SK-N-SH treated with all-trans-retinoic acid at 6 μM for 48 hours (cell line): ENCODE results near the gene CLEC17A.

ENCODE experiments used
- ARNTL ChIP-seq: fragments of 450-650 bp; formaldehyde crosslinking; IDR thresholded peaks from 2 replicates; pipeline ENCODE4 v1.5.0; 2020; ENCODE audit warnings: low read depth, mild to moderate bottlenecking, moderate library complexity, borderline replicate concordance
- BACH2 ChIP-seq: fragments of 250-450 bp; sonication (Bioruptor Pico); IDR thresholded peaks from 2 replicates; pipeline ENCODE4 v1.9.0; 2021; ENCODE audit warnings: mild to moderate bottlenecking, borderline replicate concordance
- CREB5 ChIP-seq: fragments of 250-450 bp; sonication (Bioruptor Pico); IDR thresholded peaks from 2 replicates; pipeline ENCODE4 v1.5.1; 2020; ENCODE audit warnings: low read depth, mild to moderate bottlenecking, moderate library complexity
- CSRNP3 ChIP-seq: fragments of 250-450 bp; sonication (Bioruptor Pico); IDR thresholded peaks from 2 replicates; pipeline ENCODE4 v1.5.1; 2021; ENCODE audit warnings: mild to moderate bottlenecking, moderate library complexity
- ISL1 ChIP-seq: fragments of 250-450 bp; sonication (Bioruptor Pico); IDR thresholded peaks from 2 replicates; pipeline ENCODE4 v2.1.2; 2022; ENCODE audit warnings: mild to moderate bottlenecking, moderate library complexity
- OSR1 ChIP-seq: fragments of 250-450 bp; sonication (Bioruptor Pico); IDR thresholded peaks from 2 replicates; pipeline ENCODE4 v1.8.0; 2022; ENCODE audit warnings: moderate library complexity, mild to moderate bottlenecking, inconsistent platforms
- PATZ1 ChIP-seq: fragments of 250-450 bp; sonication (Bioruptor Pico); IDR thresholded peaks from 2 replicates; pipeline ENCODE4 v1.8.0; 2020; ENCODE audit warnings: mild to moderate bottlenecking, moderate library complexity, borderline replicate concordance
- PPARA ChIP-seq: fragments of 250-450 bp; sonication (Bioruptor Pico); IDR thresholded peaks from 2 replicates; pipeline ENCODE4 v1.5.0; 2020; ENCODE audit warnings: mild to moderate bottlenecking, borderline replicate concordance
- RARB ChIP-seq: fragments of 250-450 bp; sonication (Bioruptor Pico); IDR thresholded peaks from 2 replicates; pipeline ENCODE4 v1.8.0; 2021; ENCODE audit warnings: mild to moderate bottlenecking, moderate library complexity
- SNAI2 ChIP-seq: fragments of 250-450 bp; sonication (Bioruptor Pico); IDR thresholded peaks from 2 replicates; pipeline ENCODE4 v1.5.0; 2020; ENCODE audit warnings: mild to moderate bottlenecking, moderate library complexity
- ZFP3 ChIP-seq: fragments of 250-450 bp; sonication (Bioruptor Pico); IDR thresholded peaks from 2 replicates; pipeline ENCODE4 v1.5.0; 2020; ENCODE audit warnings: mild to moderate bottlenecking, moderate library complexity
- ZFP30 ChIP-seq: fragments of 450-650 bp; formaldehyde crosslinking; IDR thresholded peaks from 2 replicates; pipeline ENCODE4 v1.5.0; 2022; ENCODE audit warnings: mild to moderate bottlenecking, moderate library complexity
- ZNF565 ChIP-seq: fragments of 450-650 bp; formaldehyde crosslinking; conservative IDR thresholded peaks from 2 replicates; pipeline ENCODE4 v1.5.0; 2020; ENCODE audit warnings: low read depth, mild to moderate bottlenecking, moderate library complexity
- ZNF8 ChIP-seq: fragments of 450-650 bp; formaldehyde crosslinking; IDR thresholded peaks from 2 replicates; pipeline ENCODE4 v1.5.0; 2020; ENCODE audit warnings: mild to moderate bottlenecking, moderate library complexity

GRCh38 chr19:14659874-14660489 is 77.1 kb downstream of the CLEC17A start:
- TF ChIP-seq ISL1 (CRISPR knock-in tag) (no peak), PATZ1 (CRISPR knock-in tag) (no peak), RARB (CRISPR knock-in tag) (no peak), CREB5 (no peak), PPARA (CRISPR knock-in tag) (no peak), ZNF565 (CRISPR knock-in tag) (no peak), OSR1 (CRISPR knock-in tag) (no peak), BACH2 (CRISPR knock-in tag) (no peak), ZFP3 (CRISPR knock-in tag) (no peak), SNAI2 (no peak), ARNTL (CRISPR knock-in tag) (no peak), CSRNP3 (no peak), ZFP30 (CRISPR knock-in tag) (no peak), ZNF8 (CRISPR knock-in tag) (no peak)
